AG10803 (cell line): ENCODE data around the gene DTD1.
A peak's percentile ranks its signal among the peaks of the same experiment; 100 is the strongest.

Experiments
- DNase-seq: peaks from one replicate; pipeline ENCODE4 v3.0.0; 2010; ENCODE audit warnings: low read depth
- H3K4me3 ChIP-seq: 2 replicates; pipeline ENCODE4 v1.5.1; 2011; ENCODE audit warnings: mild to moderate bottlenecking, low read length, control low read depth
- CTCF ChIP-seq: conservative IDR thresholded peaks from 2 replicates; pipeline ENCODE4 v1.5.1; 2011; ENCODE audit warnings: mild to moderate bottlenecking, low read length, control low read depth, inconsistent platforms

DTD1 gene

GRCh38 chr20:18729231-18729825 lies 141.5 kb downstream of the DTD1 start:
- H3K4me3 ChIP-seq = no peak overlapping the region
- no peak for DNase-seq
- no peak for TF ChIP-seq CTCF

- H3K4me3 ChIP-seq = no peak overlapping the region
- no peak for TF ChIP-seq CTCF
- no peak for DNase-seq
Measured at GRCh38 chr20:18731940-18732339, 144.1 kb downstream of the DTD1 start.

GRCh38 chr20:18734525-18735189 lies 146.8 kb downstream of the DTD1 start:
- TF ChIP-seq CTCF = no peak
- no peak overlapping the region for H3K4me3 ChIP-seq
- peak; percentile 13 for DNase-seq

- TF ChIP-seq CTCF = no peak
- no peak for DNase-seq
- H3K4me3 ChIP-seq = no peak overlapping the region
Measured at GRCh38 chr20:18737140-18737539, 149.3 kb downstream of the DTD1 start.

- TF ChIP-seq CTCF = no peak
- no peak overlapping the region for H3K4me3 ChIP-seq
- DNase-seq = peak; percentile 65
Measured at GRCh38 chr20:18738055-18738454, 150.2 kb downstream of the DTD1 start.

GRCh38 chr20:18738888-18739287 lies 151.0 kb downstream of the DTD1 start:
- TF ChIP-seq CTCF = no peak
- H3K4me3 ChIP-seq = no peak overlapping the region
- no peak for DNase-seq

GRCh38 chr20:18739751-18740166 lies 151.9 kb downstream of the DTD1 start:
- DNase-seq = peak; percentile 90
- TF ChIP-seq CTCF = no peak
- H3K4me3 ChIP-seq = no peak overlapping the region
